ENCODE results near the gene BID.

The BID gene

GRCh38 chr22:17734187-17734586 lies 40.1 kb downstream of the BID start:
- no peaks in the 10 kb centered on the region for H3K27me3 Mint-ChIP-seq
- no peaks in the 10 kb centered on the region for H3K9me3 Mint-ChIP-seq
- H3K36me3 Mint-ChIP-seq = peaks cover 15% of the 10 kb centered on the region
- H3K4me1 Mint-ChIP-seq = no peaks in the 10 kb centered on the region
- ATAC-seq (ENCODE audit: low read depth) = no peak
- DNase-seq (ENCODE audit: low spot score in 2 of 2) = no peak
- H3K27ac Mint-ChIP-seq = peak overlapping the region; percentile 25
- H3K4me3 Mint-ChIP-seq = no peak overlapping the region

- DNase-seq (ENCODE audit: low spot score in 2 of 2) (no peak), ATAC-seq (ENCODE audit: low read depth) (no peak)
- Mint-ChIP-seq H3K9me3 (no peaks in the 10 kb centered on the region), H3K36me3 (peaks cover 17% of the 10 kb centered on the region), H3K27me3 (no peaks in the 10 kb centered on the region), H3K4me3 (no peak overlapping the region), H3K4me1 (no peaks in the 10 kb centered on the region), H3K27ac (peak overlapping the region; percentile 25)
Measured at GRCh38 chr22:17733466-17733865, 40.8 kb downstream of the BID start.

- Mint-ChIP-seq H3K9me3 (no peaks in the 10 kb centered on the region), H3K27me3 (no peaks in the 10 kb centered on the region), H3K4me3 (no peak overlapping the region), H3K36me3 (peaks cover 16% of the 10 kb centered on the region), H3K4me1 (no peaks in the 10 kb centered on the region), H3K27ac (peak overlapping the region; percentile 25)
- no peak for DNase-seq (ENCODE audit: low spot score in 2 of 2)
- no peak for ATAC-seq (ENCODE audit: low read depth)
Measured at GRCh38 chr22:17732251-17732854, 41.9 kb downstream of the BID start.

- DNase-seq (ENCODE audit: low spot score in 2 of 2) = no peak
- Mint-ChIP-seq H3K36me3 (peaks cover 27% of the 10 kb centered on the region), H3K27ac (peak overlapping the region; percentile 57), H3K9me3 (no peaks in the 10 kb centered on the region), H3K4me3 (no peak overlapping the region), H3K4me1 (peaks cover 2% of the 10 kb centered on the region), H3K27me3 (no peaks in the 10 kb centered on the region)
- no peak for ATAC-seq (ENCODE audit: low read depth)
Measured at GRCh38 chr22:17729561-17729960, 44.7 kb downstream of the BID start.

GRCh38 chr22:17728786-17729185 lies 45.5 kb downstream of the BID start:
- H3K4me1 Mint-ChIP-seq = peaks cover 2% of the 10 kb centered on the region
- no peak overlapping the region for H3K4me3 Mint-ChIP-seq
- DNase-seq (ENCODE audit: low spot score in 2 of 2) = no peak
- no peak for ATAC-seq (ENCODE audit: low read depth)
- H3K27ac Mint-ChIP-seq = peak overlapping the region; percentile 5
- H3K9me3 Mint-ChIP-seq = no peaks in the 10 kb centered on the region
- H3K36me3 Mint-ChIP-seq = peaks cover 27% of the 10 kb centered on the region
- H3K27me3 Mint-ChIP-seq = no peaks in the 10 kb centered on the region

- Mint-ChIP-seq H3K36me3 (peaks cover 20% of the 10 kb centered on the region), H3K27me3 (no peaks in the 10 kb centered on the region), H3K9me3 (no peaks in the 10 kb centered on the region), H3K4me3 (no peak overlapping the region), H3K27ac (peak overlapping the region; percentile 60), H3K4me1 (peaks cover 5% of the 10 kb centered on the region)
- ATAC-seq (ENCODE audit: low read depth) (no peak), DNase-seq (ENCODE audit: low spot score in 2 of 2) (no peak)
Measured at GRCh38 chr22:17726928-17727897, 47.1 kb downstream of the BID start.

GRCh38 chr22:17726006-17726927 lies 48.0 kb downstream of the BID start:
- ATAC-seq (ENCODE audit: low read depth) = no peak
- Mint-ChIP-seq H3K27me3 (no peaks in the 10 kb centered on the region), H3K36me3 (peaks cover 20% of the 10 kb centered on the region), H3K27ac (peak overlapping the region; percentile 60), H3K9me3 (no peaks in the 10 kb centered on the region), H3K4me1 (peaks cover 5% of the 10 kb centered on the region), H3K4me3 (no peak overlapping the region)
- DNase-seq (ENCODE audit: low spot score in 2 of 2) = no peak

GRCh38 chr22:17725500-17725796 lies 48.8 kb downstream of the BID start:
- no peak for DNase-seq (ENCODE audit: low spot score in 2 of 2)
- no peak for ATAC-seq (ENCODE audit: low read depth)
- H3K4me3 Mint-ChIP-seq = no peak overlapping the region
- H3K4me1 Mint-ChIP-seq = peaks cover 5% of the 10 kb centered on the region
- peaks cover 20% of the 10 kb centered on the region for H3K36me3 Mint-ChIP-seq
- no peaks in the 10 kb centered on the region for H3K27me3 Mint-ChIP-seq
- no peak overlapping the region for H3K27ac Mint-ChIP-seq
- no peaks in the 10 kb centered on the region for H3K9me3 Mint-ChIP-seq

- no peak overlapping the region for H3K4me3 Mint-ChIP-seq
- DNase-seq (ENCODE audit: low spot score in 2 of 2) (no peak), ATAC-seq (ENCODE audit: low read depth) (no peak)
- H3K4me1 Mint-ChIP-seq = peaks cover 5% of the 10 kb centered on the region
- H3K9me3 Mint-ChIP-seq = no peaks in the 10 kb centered on the region
- peak overlapping the region; percentile 75 for H3K27ac Mint-ChIP-seq
- H3K36me3 Mint-ChIP-seq = peaks cover 17% of the 10 kb centered on the region
- H3K27me3 Mint-ChIP-seq = no peaks in the 10 kb centered on the region
Measured at GRCh38 chr22:17724678-17725499, 49.4 kb downstream of the BID start.

- Mint-ChIP-seq H3K9me3 (no peaks in the 10 kb centered on the region), H3K4me3 (no peak overlapping the region), H3K27ac (no peak overlapping the region), H3K36me3 (peaks cover 17% of the 10 kb centered on the region), H3K27me3 (no peaks in the 10 kb centered on the region), H3K4me1 (peaks cover 5% of the 10 kb centered on the region)
- ATAC-seq (ENCODE audit: low read depth) = no peak
- no peak for DNase-seq (ENCODE audit: low spot score in 2 of 2)
Measured at GRCh38 chr22:17724241-17724640, 50.0 kb downstream of the BID start.

- Mint-ChIP-seq H3K4me1 (peaks cover 2% of the 10 kb centered on the region), H3K27me3 (no peaks in the 10 kb centered on the region), H3K27ac (no peak overlapping the region), H3K9me3 (no peaks in the 10 kb centered on the region), H3K4me3 (no peak overlapping the region), H3K36me3 (peaks cover 6% of the 10 kb centered on the region)
- no peak for ATAC-seq (ENCODE audit: low read depth)
- DNase-seq (ENCODE audit: low spot score in 2 of 2) = no peak
Measured at GRCh38 chr22:17719911-17720310, 54.4 kb downstream of the BID start.

- H3K27ac Mint-ChIP-seq = peak overlapping the region; percentile 49
- peaks cover 6% of the 10 kb centered on the region for H3K36me3 Mint-ChIP-seq
- no peaks in the 10 kb centered on the region for H3K9me3 Mint-ChIP-seq
- ATAC-seq (ENCODE audit: low read depth) (no peak), DNase-seq (ENCODE audit: low spot score in 2 of 2) (no peak)
- H3K27me3 Mint-ChIP-seq = no peaks in the 10 kb centered on the region
- no peak overlapping the region for H3K4me3 Mint-ChIP-seq
- H3K4me1 Mint-ChIP-seq = no peaks in the 10 kb centered on the region
Measured at GRCh38 chr22:17717708-17718107, 56.6 kb downstream of the BID start.

- Mint-ChIP-seq H3K4me3 (no peak overlapping the region), H3K27me3 (no peaks in the 10 kb centered on the region), H3K4me1 (no peaks in the 10 kb centered on the region), H3K9me3 (no peaks in the 10 kb centered on the region), H3K36me3 (peaks cover 9% of the 10 kb centered on the region), H3K27ac (no peak overlapping the region)
- ATAC-seq (ENCODE audit: low read depth) (no peak), DNase-seq (ENCODE audit: low spot score in 2 of 2) (no peak)
Measured at GRCh38 chr22:17716529-17716928, 57.7 kb downstream of the BID start.

All from memory B cell (primary cell).